ENCODE results near the gene LCAT.

LCAT gene

DNA sequence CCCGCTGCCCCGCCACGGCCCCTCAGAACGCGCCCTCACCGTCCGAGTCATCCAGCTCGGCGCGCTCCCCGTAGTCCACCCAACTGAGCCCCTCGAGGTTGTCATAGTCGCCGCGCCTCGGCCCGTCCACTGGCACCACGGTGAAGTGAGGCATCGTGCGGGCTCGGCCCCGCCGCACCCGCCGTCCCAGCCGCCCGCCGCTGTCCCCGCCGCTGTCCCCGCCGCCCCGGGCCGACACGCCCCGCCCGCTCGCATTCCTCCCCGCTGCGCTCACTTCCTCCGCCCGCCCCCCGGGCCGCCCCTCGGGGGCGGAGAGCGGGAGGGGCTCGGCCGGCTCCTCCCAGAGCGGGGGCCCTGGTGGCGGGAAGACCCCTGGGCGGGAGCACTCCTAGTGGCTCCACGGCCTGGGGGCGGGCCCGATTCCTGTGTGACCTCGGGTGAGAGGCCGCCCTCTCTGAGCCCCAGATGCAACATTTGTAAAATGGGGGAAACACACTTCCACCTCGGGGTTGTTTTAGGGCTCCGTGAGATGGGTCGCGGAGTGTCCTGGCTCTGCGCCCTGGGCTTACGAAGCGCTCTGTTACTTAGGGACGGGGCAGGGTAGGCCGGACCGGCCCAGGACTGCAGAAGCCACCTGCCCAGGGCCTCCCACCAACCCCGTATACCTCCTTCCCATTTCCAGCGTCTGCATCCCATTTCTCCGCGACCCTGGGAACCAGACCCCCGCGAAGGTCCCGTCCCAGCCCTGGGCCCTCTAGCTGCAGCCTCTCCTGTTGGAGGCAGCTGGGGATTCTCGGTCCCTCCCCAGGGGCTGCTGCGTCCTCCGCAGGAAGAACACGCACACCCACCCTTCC is 24.7 kb upstream of the LCAT start, which contains the start of gene SLC12A4:
Gene SLC12A4, minus strand, starts transcription at position 238 of the 854 bp plus-strand sequence. Its CDS starts 84 bp downstream, at position 154.
- DNase-seq, result peak; percentile 41

DNA sequence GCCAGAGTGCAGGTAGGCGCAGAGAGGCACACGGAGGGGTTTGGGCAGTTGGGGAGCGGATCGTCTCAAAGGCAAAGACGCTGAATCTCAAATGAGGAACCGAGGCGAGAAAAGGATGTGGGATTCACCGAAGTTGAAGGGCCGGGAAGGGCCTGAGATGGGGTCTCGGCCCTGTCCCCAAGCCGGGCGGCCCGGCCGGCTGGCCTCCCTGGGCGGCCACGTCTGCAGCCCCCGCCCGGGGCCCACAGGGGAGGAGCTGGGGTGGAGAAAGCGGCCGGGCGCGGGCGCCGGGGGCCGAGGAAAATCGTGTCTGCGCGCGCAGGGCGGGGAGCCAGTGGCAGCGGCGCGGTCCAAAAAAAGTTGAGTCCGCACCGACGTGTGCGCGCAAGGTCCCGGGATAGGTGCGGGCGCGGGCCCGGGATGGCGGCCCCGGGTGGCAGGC is 24.1 kb upstream of the LCAT start:
- DNase-seq, result no peak

DNA sequence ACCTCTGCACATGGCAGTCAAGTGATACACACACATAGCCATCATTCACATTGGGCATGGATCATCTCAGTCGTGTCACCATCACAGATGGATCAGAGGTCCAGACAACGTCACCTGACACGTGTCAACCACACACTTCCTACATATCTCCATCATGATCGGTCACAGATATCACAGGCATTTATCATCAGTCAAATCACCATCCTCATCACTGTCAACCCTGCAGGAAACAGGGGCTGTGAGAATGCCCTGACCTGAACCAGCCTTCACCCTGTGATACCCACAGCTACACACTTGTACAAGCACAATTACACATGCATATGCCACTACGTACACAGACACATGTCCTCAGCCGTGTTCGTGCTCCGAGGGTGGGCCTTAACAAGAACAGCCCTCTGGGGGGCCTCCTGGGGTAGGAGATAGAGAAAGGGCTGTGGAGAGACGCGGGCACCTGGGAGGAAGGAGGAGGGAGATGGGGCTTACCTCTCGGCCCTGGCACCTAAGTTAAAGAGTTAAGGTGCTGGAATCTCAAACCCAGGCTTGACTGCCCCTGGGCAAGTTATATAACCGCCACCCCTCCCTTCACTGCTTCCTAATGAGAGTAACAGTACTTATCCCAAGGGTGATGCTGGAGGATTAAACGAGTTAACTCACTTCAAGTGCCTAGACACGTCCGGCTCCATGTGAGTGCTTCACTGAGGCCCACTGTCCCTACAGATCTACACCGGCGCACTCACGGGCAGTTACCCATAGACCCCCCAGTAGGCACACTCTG is 23.4 kb upstream of the LCAT start:
- DNase-seq, result no peak

DNA sequence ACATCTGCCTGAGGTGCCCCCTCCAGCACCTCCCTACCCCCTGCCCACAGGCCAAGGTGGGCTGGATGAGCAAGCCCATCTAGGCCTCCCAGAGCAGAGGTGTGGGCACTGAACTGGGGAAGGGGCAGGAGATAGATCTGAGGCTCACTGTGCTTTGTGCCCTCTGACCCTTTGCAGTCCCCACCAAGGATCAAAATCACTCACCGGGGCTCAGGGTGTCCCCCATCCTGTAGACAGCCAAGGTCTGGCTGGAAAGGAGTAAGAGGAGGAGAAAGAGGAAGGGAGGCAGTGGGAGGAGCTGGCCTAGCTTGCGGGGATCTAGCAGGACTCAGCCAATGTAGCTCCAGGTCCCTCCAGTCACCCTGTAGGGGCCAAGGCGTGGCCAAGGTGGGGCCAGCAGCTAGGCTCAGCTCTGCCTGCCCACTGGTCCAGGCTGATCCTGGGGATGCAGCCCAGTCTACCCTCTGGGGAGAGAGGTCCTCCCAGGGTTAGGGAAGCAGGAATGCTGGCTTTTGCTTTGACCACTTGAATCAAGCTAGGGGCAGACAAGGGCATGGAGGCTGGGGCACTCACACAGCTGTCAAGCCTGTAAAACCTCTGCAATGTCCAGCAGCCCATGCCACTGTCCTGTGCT is 22.7 kb upstream of the LCAT start:
- DNase-seq, result no peak

DNA sequence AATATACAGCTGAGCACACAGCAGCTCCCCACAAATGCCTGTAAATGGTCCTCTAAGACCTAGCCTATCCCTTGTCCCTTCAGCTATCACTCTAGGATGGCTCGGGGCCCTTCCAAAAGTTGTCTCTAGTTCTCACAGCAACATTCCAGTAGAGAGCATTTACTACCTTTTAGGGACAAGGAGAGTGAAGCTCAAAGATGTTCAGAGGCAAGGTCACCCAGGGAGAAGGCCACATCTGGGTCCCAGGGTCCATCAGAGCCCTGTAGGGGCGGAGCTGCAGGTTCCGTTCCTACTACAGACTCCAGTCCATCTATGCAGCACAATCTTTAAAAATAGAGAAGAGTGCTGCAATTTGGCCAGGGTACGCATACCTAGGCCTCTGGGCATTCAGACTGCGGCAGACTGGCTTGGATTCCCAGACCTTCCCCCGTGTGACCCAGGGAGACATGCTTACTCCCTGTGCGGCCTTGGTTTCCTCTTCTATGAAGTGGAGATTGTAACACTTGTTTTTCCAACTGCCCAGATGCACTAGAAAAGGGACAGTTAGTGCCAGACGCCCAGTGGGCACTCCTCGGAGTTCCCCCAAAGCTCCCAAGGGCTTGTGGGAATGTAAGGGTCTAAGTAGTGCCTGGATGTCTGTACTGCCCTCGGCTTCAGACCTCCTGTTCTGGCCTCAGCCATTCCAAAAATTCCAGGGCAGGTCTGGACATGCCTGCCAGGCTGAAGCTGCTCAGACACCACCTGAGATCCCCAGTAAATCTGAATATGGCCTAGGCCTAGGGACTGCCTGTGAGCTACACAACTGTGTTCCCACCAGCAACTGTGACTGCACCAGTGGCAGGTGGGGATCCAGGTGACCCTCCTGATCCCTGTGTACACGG is 22.0 kb upstream of the LCAT start:
- no peak for DNase-seq

DNA sequence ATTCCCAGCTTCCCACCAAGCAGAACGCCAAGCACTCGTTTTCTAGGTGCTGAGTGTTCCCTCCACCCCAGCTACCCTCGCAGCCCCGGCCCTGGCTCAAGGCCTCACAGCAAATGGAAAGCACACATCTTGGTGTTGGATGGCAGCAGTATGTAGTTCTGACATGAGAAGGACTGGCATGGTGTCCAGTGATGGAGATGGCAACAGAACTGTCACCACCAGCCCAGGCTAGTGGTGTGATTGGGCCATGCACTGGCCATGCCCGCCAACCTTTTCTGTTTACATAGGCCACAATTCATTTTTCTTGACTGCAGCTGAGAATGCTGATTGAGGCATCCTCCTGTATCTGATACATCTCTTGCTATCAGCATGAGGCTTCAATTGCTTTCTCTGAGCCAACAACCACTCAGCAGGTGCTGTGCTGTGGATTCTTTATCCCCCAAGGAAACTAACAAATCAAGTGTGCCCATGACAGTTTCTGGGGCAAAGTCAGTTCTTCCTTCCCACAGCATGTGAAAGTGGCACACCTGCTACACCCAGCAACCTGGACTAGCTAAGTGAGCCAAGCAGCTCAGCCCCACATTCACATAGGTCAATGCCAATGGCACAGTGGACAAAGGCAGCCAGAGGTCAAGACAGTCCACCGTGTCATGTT is 20.7 kb upstream of the LCAT start:
- no peak for DNase-seq

DNA sequence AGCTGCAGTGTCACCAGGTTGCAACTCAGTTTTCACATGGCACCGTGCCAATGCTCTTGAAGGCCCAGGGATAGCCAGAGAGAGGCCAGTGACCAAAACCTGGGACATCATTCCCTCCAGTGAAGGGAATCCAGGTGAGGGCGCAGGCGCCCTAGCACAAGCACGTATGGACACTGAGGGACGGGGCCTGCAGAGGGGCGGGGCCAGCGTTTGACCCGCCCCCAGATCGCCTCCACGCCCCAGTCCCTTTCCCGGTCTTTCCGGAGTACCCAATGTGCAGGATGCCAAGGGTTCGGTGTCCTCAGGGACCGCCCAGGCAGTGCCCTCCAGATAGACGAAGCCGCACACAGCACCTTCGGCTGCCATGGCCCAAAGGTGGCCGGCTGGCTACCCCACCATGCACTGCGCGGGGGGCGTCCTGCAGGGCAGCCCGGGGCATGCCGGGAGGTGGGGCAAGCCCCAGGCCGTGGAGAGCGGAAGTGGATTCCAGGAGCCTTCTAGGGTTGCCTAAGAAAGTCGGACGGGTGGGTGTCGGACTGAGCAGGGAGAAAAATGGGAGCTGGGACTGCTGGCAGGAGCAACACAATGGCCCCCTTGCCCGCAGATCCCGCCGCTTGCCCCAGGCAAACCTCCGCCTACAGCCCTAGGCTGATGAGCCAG is 19.9 kb upstream of the LCAT start:
- no peak for DNase-seq

DNA sequence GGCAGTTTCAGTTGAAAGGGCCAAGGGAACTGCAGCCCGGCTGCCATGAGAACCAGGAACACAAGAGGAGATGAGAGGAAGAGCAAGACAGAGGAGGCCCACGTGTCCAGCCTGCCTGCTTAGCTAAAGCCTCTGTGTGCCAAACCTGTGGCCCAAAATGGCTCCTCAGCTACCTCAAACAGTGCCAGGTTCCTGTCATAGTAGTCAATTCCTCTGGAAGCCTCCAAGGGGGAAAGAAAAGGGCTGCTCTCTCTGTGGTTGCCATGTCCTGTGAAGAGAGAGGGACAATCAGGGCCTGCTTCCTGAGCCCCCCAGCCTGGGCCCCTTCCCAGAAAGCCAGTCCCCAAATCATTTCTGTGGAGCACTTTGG is 19.4 kb upstream of the LCAT start:
- no peak for DNase-seq

DNA sequence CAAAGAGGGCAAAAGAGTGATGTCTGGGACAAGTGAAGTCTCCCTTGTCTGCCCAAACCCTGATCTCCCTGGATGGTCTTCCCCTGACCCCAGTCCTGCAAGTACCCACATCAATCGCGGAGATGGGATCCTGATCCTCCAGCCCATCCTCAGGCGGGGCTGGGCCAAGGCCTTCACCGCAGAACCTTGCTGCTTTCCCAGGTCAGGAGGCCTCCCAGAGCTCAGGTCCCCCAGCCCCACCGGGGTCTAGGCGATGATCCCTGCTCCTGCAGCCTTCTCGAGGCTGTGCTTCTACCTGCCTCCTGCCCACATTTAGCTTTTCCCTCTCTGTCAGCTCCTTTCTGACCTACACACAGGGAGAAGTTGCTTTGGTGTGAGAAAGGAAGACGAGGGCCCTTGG is 18.2 kb upstream of the LCAT start:
- no peak for DNase-seq

DNA sequence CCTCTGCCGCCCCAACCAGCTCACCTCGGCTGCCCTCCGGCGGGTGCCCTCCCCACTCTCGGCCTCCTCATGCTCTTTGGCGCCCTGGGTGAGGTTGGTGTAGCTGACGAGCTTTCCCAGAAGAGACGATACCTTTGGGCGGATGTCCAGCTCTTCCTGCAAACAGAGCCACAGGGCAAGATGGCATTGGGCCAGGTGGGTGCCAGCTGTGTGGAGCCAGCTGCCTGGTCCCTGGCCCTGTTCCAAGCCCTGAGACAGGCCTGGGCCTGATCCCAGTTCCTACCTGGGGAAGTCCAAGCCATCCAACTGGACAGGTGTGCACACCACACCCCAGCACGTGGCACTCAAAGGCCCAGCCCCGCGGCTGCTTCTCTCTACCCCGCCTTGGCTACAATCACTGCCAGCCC is 17.6 kb upstream of the LCAT start:
- DNase-seq, result peak; percentile 93

DNA sequence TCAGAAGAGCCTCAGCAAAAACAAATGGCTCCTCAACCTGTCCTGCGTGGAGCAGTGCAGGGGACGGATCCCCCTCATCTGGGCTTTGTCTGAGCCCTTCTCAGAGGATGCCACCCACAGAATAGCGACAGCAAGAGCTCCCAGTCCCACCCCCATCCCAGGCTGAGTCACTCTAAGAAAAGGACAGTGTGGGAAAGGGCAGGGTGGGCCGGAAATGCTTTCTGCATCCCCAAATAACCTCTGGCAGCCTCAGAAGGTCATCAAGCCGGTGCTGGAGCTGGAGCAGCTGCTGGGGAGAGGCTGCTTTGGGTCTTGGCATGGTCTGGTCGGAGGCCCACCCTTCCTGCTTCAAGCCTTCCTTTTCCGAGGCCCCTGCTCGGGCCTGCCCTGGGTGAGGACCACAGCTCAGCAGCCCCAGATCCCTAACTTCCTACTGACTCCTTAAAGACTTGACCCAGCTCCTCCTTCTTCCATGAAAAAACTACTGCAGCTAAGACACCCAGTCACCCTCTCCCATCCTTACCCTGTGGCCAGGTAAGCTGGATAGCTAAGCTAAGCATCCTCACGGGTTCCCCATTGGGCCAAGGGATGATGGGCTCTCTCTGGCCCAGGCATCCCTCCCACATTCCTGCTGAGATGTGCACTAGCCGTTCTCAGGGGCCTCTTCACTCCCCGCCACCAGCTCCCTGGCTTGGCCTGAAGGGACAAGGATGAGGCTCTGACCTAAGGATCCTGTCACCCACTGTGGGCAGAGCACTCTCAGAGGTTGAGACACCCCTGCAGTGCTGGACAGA is 15.8 kb upstream of the LCAT start:
- no peak for DNase-seq

DNA sequence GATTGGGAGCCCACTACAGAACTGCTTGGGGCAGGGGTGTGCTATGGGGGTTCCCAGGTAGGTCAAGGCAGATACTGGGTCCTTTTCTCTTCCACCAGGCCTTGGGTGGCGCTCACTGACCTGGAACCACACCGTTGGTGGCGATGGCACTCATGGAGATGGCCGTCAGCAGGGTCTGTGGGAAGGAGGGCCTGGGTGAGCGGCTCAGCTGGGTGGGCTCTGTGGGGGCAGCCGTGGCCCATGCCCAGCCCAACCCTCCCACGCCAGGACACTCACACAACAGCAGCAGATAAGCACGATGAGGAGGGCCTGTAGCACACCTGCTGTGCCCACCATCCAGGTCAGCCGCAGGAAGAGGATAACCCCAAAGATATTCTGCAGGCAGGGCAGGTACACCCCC is 13.7 kb upstream of the LCAT start:
- DNase-seq, result no peak

DNA sequence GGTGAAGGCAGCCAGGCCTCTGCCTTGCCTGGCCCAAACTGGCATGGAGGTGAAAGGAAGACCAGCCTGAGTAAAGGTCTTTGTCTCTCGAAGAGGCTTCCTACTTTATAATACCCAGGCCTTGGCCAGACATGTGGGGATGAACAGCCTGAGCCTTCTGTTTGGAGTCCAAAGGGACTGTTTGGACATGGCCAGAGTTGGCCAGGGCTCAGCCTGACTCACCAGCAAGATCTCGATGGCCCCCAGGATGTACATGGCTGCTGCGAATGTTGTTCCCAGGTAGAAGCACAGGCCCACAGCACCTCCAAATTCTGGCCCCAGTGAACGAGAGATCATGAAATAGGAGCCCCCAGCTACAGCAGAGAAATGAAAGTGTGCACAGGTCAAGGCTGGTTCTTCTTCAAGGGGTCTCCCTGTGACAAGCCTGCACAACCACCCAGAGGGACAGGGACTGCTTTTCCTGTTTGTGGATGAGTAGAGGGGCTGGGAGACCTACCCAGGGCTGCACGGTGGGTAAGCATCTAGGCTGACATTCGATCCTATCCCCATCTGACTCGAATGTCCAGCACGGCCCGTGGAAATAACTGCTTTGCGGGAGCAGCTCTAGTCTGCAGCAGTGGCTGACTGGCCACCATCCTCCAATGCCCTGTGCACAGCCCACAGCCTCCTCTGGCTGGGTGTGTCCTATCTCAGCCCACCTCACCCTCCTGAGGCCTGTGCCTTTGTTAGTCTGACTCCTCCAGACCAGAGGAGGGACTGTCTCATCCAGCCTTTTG is 10.7 kb upstream of the LCAT start:
- no peak for DNase-seq

DNA sequence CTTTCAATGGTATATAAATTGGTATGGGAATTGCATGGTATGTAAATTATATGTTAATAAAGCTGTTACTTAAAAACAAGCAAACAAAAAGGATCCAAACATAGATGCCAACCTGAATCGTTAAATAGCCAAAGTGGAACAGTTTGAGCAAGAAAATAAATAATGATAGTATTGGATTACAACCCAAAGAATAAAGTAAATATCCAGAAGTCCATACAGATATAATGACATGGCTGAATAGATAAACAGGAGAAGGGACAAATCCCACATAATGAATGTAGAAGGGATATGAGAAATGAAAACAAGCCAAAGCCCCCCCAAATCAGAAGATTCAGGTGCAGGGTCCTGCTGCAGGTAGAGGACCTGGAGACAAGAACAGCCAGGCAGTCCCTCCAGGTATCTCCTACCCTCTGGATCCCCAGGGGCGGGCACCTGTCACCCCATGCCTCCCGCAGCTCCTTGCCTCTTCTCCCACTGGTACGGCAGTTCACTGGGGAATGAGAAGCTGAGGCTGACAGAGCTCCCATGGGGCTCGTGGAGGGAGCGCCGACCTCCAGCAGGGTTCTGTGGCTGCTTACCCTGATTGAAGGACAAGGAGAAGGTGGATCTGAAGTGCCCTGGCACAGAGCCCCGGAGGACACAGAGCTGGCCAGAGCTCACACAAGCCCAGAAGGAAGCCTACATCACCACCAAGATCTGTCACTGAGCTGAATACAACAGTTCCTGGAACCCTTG is 9.9 kb upstream of the LCAT start:
- DNase-seq, result no peak

DNA sequence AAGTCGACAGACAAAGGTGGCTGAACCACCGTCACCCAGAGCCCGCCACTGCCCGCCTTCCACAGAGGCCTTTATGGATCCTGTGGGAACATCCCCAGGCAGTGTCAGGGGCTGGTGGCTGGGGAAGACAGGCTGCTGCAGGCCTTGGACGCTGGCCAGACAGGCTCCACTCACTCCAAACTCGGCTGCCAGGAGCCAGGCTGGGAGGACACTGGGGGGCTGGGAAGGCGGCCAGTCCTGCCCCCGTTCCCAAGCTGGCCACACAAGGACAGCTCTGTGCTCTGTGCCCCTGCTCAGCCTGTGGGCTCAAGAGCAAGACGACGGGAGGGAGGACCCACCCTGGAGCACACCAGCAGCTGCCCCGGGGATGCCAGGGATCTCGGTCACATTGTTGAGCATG is 7.6 kb upstream of the LCAT start:
- DNase-seq, result no peak

DNA sequence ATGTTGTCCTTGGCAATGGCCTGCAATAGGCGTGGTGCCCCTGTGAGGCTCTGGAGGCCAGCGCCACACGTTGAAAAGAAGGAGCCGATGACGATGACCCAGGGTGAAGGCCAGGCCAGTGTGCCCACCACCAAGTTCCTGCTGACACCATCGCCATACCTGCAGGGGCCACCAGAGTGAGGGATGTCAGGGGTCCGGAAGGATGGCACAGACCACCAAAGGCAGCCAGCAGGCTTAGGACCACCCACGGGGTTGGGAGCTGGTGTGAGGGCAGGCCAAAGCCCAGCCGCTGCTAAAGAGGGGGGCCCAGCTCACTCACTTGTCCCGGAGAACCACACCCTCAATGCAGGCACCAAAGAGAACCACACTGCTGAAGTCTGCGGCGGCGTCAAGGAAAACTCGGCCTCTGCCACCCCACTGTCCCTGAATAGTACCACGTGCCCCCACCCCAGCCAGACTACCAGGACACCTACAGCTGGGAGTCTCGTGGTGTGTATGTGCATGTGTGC is 6.5 kb upstream of the LCAT start:
- no peak for DNase-seq

DNA sequence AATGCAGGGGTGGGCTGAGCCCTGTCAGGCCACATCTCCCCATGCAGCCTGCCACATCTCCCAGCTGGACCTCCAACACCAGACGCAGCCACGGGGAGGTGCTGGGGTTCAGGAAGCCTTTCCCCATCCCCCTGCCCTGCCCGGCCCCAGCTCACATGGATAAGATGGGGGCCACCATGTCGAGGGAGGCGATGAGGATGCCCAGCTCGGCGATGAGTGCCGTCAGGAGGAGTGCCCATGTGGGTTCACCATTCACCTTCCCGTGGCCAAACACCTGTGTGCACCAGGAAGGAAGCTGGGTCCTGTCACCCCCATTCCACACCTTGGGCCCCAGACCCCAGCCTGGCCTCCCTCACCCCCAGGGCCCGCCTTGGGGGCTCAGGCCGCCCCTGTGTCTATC is 5.7 kb upstream of the LCAT start:
- DNase-seq, result no peak

DNA sequence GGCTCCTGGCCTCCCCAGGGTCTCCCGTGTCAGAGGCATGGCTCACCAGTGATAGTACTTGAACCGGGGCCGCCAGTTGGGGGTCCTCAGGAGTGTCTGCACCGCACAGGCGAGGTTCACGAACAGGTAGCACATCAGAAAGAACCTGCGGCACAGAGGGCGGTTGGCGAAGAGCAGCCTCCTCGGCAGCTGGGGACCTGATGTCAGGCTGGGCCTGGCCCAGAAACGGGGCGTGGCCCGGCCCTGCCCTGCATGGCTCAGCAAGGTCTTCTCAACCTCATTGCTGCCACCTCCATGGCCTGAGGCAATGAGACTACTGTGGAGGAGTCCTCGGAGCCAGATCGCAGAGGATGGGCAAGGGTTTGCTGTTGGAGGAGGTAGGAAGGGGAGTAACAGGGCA is 4.1 kb upstream of the LCAT start:
- DNase-seq, result no peak

DNA sequence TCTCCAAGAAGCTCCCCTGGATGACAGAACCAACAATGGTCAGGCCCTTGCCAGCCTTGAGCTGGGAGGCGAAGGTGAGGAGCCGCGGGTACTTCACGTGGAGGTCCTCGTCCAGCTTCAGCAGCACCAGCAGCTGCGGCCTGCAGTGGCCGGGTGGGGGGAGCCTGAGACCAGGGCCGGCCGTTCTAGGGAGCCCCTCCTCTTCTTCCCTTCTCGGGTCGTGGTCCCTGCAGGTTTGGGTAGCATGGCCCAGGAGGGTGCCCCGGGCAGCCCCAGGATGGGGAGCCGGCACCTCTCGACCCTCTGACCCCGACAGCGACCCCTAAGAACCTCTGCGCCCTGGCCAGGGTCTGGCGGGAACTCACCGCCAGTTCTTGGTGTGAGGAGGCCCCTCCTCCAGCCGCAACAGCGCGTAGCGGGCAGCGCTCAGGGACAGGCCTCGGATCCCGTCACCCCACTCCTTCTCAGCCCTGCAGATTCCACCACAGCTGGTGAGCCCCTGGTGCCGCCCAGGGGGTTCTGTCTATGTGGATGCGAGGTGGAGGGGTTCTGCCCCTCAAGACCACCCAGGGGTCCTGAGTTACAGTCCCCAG is 3.1 kb upstream of the LCAT start:
- DNase-seq, result no peak

Measured in NCI-H1105 (cell line).